GM19193 (cell line): Measurements from ENCODE around the gene ZNF367.

Experiments used
- POLR2A ChIP-seq: IDR thresholded peaks from 4 replicates; pipeline ENCODE4 v1.6.1; 2011; ENCODE audit not compliant: insufficient read depth, insufficient read length; ENCODE audit errors: extremely low read depth

ZNF367 gene

GRCh38 chr9:96363175-96363967, 54.8 kb downstream of the ZNF367 start:
- no peak for TF ChIP-seq POLR2A

- no peak for TF ChIP-seq POLR2A
Observed at GRCh38 chr9:96361668-96362067, 56.5 kb downstream of the ZNF367 start.

GRCh38 chr9:96360976-96361375, 57.2 kb downstream of the ZNF367 start:
- TF ChIP-seq POLR2A = no peak

- TF ChIP-seq POLR2A = no peak
Observed at GRCh38 chr9:96350866-96351265, 67.3 kb downstream of the ZNF367 start.

GRCh38 chr9:96348261-96348660, 69.9 kb downstream of the ZNF367 start:
- no peak for TF ChIP-seq POLR2A

GRCh38 chr9:96345551-96345950, 72.6 kb downstream of the ZNF367 start:
- TF ChIP-seq POLR2A = no peak

GRCh38 chr9:96344458-96345180, 73.6 kb downstream of the ZNF367 start:
- TF ChIP-seq POLR2A = no peak

- TF ChIP-seq POLR2A = no peak
Observed at GRCh38 chr9:96343515-96344360, 74.4 kb downstream of the ZNF367 start.

- no peak for TF ChIP-seq POLR2A
Observed at GRCh38 chr9:96342571-96343245, 75.5 kb downstream of the ZNF367 start.

- no peak for TF ChIP-seq POLR2A
Observed at GRCh38 chr9:96340707-96341106, 77.5 kb downstream of the ZNF367 start.

GRCh38 chr9:96338299-96338698, 79.9 kb downstream of the ZNF367 start:
- TF ChIP-seq POLR2A = no peak
